Retinal pigment epithelial cell (primary cell): ENCODE results near the gene ART4.
A peak's percentile ranks its signal among the peaks of the same experiment; 100 is the strongest.

ENCODE experiments used
- DNase-seq: peaks from one replicate; pipeline ENCODE4 v3.0.0-alpha.2; 2010; ENCODE audit warnings: low read depth
- H3K4me3 ChIP-seq: 2 replicates; pipeline ENCODE4 v1.5.1; 2011; ENCODE audit warnings: mild to moderate bottlenecking, low read length, control low read depth, moderate library complexity
- TF ChIP-seq, protein P1 (sequence below): conservative IDR thresholded peaks from 2 replicates; pipeline ENCODE4 v1.5.1; 2011; ENCODE audit warnings: low read depth, low read length, control low read depth, inconsistent platforms

The ART4 gene

DNA sequence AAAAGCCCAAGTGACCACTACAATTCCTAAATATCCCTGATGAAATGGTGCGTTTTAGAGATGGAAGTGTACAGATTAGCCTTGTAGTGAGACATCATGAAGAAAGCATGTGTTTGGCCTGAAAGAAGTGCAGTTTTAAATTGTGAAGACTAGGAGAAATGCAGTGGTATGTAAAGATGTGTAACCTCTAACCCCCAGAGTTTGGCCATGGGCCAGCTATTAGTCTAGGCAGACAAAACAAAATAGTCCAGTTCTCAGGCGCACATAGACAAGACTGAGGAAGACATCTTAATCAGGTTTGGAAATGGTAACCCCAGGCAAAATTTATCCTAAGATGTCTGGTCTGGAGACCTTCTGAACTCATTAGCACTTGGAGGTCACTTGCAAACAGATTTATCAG, 63.5 kb downstream of the ART4 start:
- TF ChIP-seq, protein P1, sequence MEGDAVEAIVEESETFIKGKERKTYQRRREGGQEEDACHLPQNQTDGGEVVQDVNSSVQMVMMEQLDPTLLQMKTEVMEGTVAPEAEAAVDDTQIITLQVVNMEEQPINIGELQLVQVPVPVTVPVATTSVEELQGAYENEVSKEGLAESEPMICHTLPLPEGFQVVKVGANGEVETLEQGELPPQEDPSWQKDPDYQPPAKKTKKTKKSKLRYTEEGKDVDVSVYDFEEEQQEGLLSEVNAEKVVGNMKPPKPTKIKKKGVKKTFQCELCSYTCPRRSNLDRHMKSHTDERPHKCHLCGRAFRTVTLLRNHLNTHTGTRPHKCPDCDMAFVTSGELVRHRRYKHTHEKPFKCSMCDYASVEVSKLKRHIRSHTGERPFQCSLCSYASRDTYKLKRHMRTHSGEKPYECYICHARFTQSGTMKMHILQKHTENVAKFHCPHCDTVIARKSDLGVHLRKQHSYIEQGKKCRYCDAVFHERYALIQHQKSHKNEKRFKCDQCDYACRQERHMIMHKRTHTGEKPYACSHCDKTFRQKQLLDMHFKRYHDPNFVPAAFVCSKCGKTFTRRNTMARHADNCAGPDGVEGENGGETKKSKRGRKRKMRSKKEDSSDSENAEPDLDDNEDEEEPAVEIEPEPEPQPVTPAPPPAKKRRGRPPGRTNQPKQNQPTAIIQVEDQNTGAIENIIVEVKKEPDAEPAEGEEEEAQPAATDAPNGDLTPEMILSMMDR = no peak
- no peak overlapping the region for H3K4me3 ChIP-seq
- no peak for DNase-seq

DNA sequence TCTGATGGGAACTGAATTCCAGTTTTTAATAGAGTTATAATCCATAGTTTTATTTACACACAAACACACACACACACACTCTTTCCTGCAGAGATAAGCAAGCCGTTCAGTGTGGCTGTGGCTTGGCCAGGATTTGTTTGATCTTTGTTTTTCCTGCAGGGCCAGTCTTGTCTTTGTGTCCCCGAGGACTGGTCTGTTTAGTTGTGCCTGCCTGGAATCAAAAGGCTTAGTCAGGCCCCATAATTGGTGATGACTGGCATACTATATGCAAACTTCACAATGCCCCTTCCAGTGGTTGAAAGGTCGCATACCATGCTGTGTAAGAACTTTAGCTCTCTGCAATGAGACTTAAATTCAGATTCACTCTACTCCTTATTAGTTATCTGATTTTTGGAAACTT, 66.1 kb downstream of the ART4 start:
- TF ChIP-seq, protein P1 = no peak
- no peak for DNase-seq
- H3K4me3 ChIP-seq = no peak overlapping the region

DNA sequence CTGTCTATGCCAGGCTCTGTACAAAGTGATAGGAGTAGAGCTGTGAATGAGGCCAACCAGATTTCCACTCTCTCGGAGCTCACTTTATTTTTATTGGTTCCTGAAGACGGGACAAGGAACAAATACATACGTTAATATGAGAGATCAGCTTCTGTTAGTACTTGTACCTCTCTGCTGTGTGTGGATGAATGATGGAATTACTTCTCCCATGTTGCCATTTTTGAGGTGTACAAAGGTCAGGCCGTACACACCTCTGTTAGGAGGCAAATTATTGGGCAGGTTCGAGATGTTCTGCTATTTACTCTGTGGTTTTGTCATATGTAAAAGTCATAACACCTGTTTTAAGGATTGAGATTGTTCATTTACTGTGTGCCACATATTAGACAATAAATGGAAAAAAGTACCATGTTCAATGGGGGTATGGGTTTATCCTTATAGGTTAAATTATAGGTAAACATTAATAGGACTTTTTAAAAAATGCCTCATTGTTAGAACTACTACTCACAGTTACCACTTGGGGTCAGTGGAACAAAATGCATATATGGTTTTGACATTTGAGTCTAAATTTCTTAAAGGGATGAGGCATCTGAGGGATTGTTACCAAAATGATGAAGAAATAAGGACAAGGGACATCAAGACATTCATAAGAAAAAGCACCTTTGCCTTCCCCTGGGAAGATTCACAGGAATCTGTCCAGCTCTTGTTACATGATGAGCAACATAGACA, 66.9 kb downstream of the ART4 start:
- no peak overlapping the region for H3K4me3 ChIP-seq

DNA sequence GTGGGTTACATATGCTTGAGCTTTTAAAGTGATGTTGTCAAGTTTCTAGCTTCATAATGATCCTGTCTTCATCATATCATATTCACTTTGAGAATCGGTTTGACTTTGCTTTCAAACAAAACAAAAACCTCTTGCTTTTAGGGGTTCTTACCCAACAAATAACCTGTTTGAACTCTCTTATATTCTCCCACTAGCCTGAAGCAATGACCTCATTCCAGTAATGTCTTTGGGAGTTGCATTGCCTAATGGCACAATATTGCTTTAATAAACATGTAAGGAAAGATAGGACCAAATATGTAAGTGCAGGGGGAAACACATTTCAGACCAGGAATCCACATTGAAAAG, 67.7 kb downstream of the ART4 start:
- no peak for DNase-seq
- H3K4me3 ChIP-seq = peak overlapping the region; percentile 87
- TF ChIP-seq, protein P1 = no peak

More for the DNA sequence above, 66.9 kb downstream of the ART4 start:
- DNase-seq = no peak
- TF ChIP-seq, protein P1 = peak; percentile 23
